HL-60 (cell line): ENCODE results near the gene CLDN15.

Experiments
- GABPA ChIP-seq: IDR thresholded peaks from 2 replicates; pipeline ENCODE4 v1.6.1; 2012; ENCODE audit warnings: low read depth
- POLR2AphosphoS5 ChIP-seq: IDR thresholded peaks from 2 replicates; pipeline ENCODE4 v1.6.1; 2012; ENCODE audit warnings: low read depth
- REST ChIP-seq: IDR thresholded peaks from 2 replicates; pipeline ENCODE4 v1.6.1; 2012; ENCODE audit warnings: low read depth; ENCODE audit not compliant: insufficient replicate concordance
- TF ChIP-seq, protein P1 (sequence below): IDR thresholded peaks from one replicate; pipeline ENCODE4 v1.5.1; 2011; ENCODE audit warnings: low read length, control low read depth, inconsistent platforms; ENCODE audit not compliant: insufficient read depth

GRCh38 chr7:101186844-101187428 is 50.7 kb downstream of the CLDN15 start:
- TF ChIP-seq GABPA = no peak
- TF ChIP-seq, protein P1, sequence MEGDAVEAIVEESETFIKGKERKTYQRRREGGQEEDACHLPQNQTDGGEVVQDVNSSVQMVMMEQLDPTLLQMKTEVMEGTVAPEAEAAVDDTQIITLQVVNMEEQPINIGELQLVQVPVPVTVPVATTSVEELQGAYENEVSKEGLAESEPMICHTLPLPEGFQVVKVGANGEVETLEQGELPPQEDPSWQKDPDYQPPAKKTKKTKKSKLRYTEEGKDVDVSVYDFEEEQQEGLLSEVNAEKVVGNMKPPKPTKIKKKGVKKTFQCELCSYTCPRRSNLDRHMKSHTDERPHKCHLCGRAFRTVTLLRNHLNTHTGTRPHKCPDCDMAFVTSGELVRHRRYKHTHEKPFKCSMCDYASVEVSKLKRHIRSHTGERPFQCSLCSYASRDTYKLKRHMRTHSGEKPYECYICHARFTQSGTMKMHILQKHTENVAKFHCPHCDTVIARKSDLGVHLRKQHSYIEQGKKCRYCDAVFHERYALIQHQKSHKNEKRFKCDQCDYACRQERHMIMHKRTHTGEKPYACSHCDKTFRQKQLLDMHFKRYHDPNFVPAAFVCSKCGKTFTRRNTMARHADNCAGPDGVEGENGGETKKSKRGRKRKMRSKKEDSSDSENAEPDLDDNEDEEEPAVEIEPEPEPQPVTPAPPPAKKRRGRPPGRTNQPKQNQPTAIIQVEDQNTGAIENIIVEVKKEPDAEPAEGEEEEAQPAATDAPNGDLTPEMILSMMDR = no peak
- no peak for TF ChIP-seq POLR2AphosphoS5
- no peak for TF ChIP-seq REST
